Measurements from ENCODE around the gene FDX1. TPM values are rescaled to one million over a fixed set of nuclear protein-coding genes. Genes with fewer than 3 reads are reported as not detected.

Gene FDX1
- total and polyA plus RNA-seq, 2 of the 13 experiments (the other 11 are each of a cell fraction or from before 2014, with no cell fraction given) = 4.5 to 13.1 TPM

DNA sequence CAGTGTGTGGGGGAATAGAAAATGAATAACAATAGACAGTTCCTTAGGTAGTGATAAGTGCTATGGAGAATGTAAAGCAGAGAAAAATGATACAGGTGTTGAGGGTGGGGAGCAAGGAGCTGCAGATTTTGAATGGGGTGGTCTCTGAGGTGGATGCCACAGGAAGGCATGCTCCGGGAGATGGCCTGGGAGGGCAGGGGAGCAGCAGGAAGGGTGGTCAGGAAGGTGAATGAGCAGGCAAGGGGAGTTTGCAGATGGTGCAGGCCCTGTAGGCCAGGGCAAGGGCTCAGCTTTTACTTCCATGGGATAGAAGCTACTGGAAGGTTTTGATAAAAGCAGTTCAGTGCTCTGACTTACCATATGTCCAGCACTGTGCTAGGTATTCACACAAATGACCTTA, 44.8 kb downstream of the FDX1 start (continued):
- TF ChIP-seq, protein P1, sequence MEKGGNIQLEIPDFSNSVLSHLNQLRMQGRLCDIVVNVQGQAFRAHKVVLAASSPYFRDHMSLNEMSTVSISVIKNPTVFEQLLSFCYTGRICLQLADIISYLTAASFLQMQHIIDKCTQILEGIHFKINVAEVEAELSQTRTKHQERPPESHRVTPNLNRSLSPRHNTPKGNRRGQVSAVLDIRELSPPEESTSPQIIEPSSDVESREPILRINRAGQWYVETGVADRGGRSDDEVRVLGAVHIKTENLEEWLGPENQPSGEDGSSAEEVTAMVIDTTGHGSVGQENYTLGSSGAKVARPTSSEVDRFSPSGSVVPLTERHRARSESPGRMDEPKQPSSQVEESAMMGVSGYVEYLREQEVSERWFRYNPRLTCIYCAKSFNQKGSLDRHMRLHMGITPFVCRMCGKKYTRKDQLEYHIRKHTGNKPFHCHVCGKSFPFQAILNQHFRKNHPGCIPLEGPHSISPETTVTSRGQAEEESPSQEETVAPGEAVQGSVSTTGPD (CRISPR knock-in tag; IDR thresholded peaks at IDR 0.05) = no peak
- TF ChIP-seq ZNF24 (IDR thresholded peaks at IDR 0.05) (no peak), GABPB1 (CRISPR knock-in tag; IDR thresholded peaks at IDR 0.05) (no peak), KDM1A (CRISPR knock-in tag; IDR thresholded peaks at IDR 0.05) (no peak), SP5 (CRISPR knock-in tag; IDR thresholded peaks at IDR 0.05; ENCODE audit: borderline replicate concordance, low read depth) (no peak), HDAC6 (IDR thresholded peaks at IDR 0.05; ENCODE audit: low read depth, low read length) (no peak), ZNF207 (IDR thresholded peaks at IDR 0.05; ENCODE audit: borderline replicate concordance) (no peak)

DNA sequence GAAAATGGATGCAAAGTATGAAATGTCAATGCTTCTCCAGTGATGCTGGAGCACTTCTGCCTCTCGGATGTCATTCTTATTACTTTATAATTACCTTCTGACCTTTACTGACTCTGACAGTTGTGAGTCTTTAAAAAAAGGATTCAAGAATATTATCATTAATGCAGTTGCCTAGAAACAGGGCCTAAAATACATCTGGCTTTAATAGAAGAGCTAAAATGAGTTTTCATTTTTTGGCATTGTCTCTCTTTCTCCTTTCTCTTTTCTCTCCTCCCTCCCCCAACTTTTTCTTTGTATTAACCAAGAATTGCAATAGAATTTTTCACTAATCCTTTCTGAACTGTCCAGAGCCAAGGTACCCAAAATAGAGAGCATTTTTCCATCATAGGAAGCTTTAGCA, 45.9 kb downstream of the FDX1 start:
- no peak overlapping the region for H3K4me2 ChIP-seq (ENCODE audit: low read depth, low read length)
- DNase-seq (ENCODE audit: low spot score) (no peak), ATAC-seq (no peak), FAIRE-seq (no peak)
- no peak for TF ChIP-seq GFI1 (CRISPR knock-in tag; IDR thresholded peaks at IDR 0.05; ENCODE audit: borderline replicate concordance)
- no peak for TF ChIP-seq ZNF251 (CRISPR knock-in tag; IDR thresholded peaks at IDR 0.05)
- TF ChIP-seq GPN1 (CRISPR knock-in tag; IDR thresholded peaks at IDR 0.05; ENCODE audit: borderline replicate concordance) = no peak
- no peak for TF ChIP-seq SUZ12 (IDR thresholded peaks at IDR 0.05; ENCODE audit: low read depth, low read length)
- TF ChIP-seq, protein P2, sequence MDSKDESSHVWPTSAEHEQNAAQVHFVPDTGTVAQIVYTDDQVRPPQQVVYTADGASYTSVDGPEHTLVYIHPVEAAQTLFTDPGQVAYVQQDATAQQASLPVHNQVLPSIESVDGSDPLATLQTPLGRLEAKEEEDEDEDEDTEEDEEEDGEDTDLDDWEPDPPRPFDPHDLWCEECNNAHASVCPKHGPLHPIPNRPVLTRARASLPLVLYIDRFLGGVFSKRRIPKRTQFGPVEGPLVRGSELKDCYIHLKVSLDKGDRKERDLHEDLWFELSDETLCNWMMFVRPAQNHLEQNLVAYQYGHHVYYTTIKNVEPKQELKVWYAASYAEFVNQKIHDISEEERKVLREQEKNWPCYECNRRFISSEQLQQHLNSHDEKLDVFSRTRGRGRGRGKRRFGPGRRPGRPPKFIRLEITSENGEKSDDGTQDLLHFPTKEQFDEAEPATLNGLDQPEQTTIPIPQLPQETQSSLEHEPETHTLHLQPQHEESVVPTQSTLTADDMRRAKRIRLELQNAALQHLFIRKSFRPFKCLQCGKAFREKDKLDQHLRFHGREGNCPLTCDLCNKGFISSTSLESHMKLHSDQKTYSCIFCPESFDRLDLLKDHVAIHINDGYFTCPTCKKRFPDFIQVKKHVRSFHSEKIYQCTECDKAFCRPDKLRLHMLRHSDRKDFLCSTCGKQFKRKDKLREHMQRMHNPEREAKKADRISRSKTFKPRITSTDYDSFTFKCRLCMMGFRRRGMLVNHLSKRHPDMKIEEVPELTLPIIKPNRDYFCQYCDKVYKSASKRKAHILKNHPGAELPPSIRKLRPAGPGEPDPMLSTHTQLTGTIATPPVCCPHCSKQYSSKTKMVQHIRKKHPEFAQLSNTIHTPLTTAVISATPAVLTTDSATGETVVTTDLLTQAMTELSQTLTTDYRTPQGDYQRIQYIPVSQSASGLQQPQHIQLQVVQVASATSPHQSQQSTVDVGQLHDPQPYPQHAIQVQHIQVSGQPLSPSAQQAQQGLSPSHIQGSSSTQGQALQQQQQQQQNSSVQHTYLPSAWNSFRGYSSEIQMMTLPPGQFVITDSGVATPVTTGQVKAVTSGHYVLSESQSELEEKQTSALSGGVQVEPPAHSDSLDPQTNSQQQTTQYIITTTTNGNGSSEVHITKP (CRISPR knock-in tag; IDR thresholded peaks at IDR 0.05; ENCODE audit: low read depth) = no peak
- H2AFZ ChIP-seq (ENCODE audit: low read length) = no peak overlapping the region
- H3K9me3 ChIP-seq (ENCODE audit: low read length) = no peaks in the 10 kb centered on the region
- in situ Hi-C loops (cut with HindIII; ENCODE audit: extremely low pct_ligation_motif_present, low pct_unique_long_range_greater_than_20kb) (no loop called here), intact Hi-C loops (cut with micrococcal nuclease; ENCODE audit: unreplicated experiment) (no loop called here)
- no peaks in the 10 kb centered on the region for H3K79me2 ChIP-seq (ENCODE audit: insufficient read depth, low read length)
- BruUV-seq (replicated peaks) = no TSS peak
- no peak overlapping the region for H3K27ac ChIP-seq (ENCODE audit: extremely low read length, insufficient read depth, low read length)
- H3K9ac ChIP-seq (ENCODE audit: insufficient read depth, low read depth, low read length) = no peak overlapping the region
- 96% methylated on average over 1 of the region's 1 CpG for WGBS (ENCODE audit: low lambda C conversion rate)
- ChIA-PET CTCF (ENCODE audit: low intra/inter-chr PET ratio, low total read pairs) (no interaction called here), POLR2A (no interaction called here)
- H3K4me1 ChIP-seq (ENCODE audit: insufficient read depth, low read length) = peaks cover 11% of the 10 kb centered on the region
- no peaks in the 10 kb centered on the region for H4K20me1 ChIP-seq (ENCODE audit: insufficient read depth, low read length)
- no peaks in the 10 kb centered on the region for H3K27me3 ChIP-seq (ENCODE audit: control insufficient read depth in 1 of 2, insufficient read depth in 2 of 2, low read length in 2 of 2)
- H3K4me3 ChIP-seq (replicated peaks in 1 of 3; ENCODE audit: insufficient read depth in 1 of 3, low read depth in 2 of 3, low read length in 3 of 3) = no peak overlapping the region
- H3K36me3 ChIP-seq (replicated peaks in 1 of 2; ENCODE audit: control insufficient read depth in 1 of 2, insufficient read depth in 2 of 2, low read length in 2 of 2) = no peaks in the 10 kb centered on the region

All from HepG2 (cell line).